OCI-LY3 (cell line): ENCODE measurements around the gene TMEM63A.

Source experiments
- CTCF ChIP-seq: fragments of 200-600, 300-600 bp; sonication (generic); IDR thresholded peaks from 2 replicates; pipeline ENCODE4 v1.5.1; 2014; ENCODE audit warnings: antibody characterized with exemption, low read length, low read depth
- EZH2phosphoT487 ChIP-seq: fragments of 200-600 bp; shearing (Covaris generic); IDR thresholded peaks from 2 replicates; pipeline ENCODE4 v1.6.1; 2018; ENCODE audit warnings: antibody characterized with exemption, mixed run types, low read depth

GRCh38 chr1:225840223-225840610 lies 42.0 kb downstream of the TMEM63A start:
- no peak for TF ChIP-seq CTCF
- TF ChIP-seq EZH2phosphoT487: no peak
